ENCODE measurements around the gene B3GNT4.

Gene B3GNT4

GRCh38 chr12:122245553-122245952 is 42.0 kb downstream of the B3GNT4 start:
- TF ChIP-seq, protein P1, sequence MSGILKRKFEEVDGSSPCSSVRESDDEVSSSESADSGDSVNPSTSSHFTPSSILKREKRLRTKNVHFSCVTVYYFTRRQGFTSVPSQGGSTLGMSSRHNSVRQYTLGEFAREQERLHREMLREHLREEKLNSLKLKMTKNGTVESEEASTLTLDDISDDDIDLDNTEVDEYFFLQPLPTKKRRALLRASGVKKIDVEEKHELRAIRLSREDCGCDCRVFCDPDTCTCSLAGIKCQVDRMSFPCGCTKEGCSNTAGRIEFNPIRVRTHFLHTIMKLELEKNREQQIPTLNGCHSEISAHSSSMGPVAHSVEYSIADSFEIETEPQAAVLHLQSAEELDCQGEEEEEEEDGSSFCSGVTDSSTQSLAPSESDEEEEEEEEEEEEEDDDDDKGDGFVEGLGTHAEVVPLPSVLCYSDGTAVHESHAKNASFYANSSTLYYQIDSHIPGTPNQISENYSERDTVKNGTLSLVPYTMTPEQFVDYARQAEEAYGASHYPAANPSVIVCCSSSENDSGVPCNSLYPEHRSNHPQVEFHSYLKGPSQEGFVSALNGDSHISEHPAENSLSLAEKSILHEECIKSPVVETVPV (CRISPR knock-in tag; IDR thresholded peaks at IDR 0.05): no peak
- no peak for TF ChIP-seq TCF4 (CRISPR knock-in tag; IDR thresholded peaks at IDR 0.05; ENCODE audit: borderline replicate concordance)
- no peak for TF ChIP-seq ISL1 (CRISPR knock-in tag; IDR thresholded peaks at IDR 0.05)
- TF ChIP-seq ZFP3 (CRISPR knock-in tag; IDR thresholded peaks at IDR 0.05): no peak
- TF ChIP-seq, protein P2, sequence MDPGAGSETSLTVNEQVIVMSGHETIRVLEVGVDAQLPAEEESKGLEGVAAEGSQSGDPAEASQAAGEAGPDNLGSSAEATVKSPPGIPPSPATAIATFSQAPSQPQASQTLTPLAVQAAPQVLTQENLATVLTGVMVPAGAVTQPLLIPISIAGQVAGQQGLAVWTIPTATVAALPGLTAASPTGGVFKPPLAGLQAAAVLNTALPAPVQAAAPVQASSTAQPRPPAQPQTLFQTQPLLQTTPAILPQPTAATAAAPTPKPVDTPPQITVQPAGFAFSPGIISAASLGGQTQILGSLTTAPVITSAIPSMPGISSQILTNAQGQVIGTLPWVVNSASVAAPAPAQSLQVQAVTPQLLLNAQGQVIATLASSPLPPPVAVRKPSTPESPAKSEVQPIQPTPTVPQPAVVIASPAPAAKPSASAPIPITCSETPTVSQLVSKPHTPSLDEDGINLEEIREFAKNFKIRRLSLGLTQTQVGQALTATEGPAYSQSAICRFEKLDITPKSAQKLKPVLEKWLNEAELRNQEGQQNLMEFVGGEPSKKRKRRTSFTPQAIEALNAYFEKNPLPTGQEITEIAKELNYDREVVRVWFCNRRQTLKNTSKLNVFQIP (CRISPR knock-in tag; IDR thresholded peaks at IDR 0.05; ENCODE audit: borderline replicate concordance, low read depth): no peak
- no peak for TF ChIP-seq RARB (CRISPR knock-in tag; IDR thresholded peaks at IDR 0.05)
- TF ChIP-seq, protein P3, sequence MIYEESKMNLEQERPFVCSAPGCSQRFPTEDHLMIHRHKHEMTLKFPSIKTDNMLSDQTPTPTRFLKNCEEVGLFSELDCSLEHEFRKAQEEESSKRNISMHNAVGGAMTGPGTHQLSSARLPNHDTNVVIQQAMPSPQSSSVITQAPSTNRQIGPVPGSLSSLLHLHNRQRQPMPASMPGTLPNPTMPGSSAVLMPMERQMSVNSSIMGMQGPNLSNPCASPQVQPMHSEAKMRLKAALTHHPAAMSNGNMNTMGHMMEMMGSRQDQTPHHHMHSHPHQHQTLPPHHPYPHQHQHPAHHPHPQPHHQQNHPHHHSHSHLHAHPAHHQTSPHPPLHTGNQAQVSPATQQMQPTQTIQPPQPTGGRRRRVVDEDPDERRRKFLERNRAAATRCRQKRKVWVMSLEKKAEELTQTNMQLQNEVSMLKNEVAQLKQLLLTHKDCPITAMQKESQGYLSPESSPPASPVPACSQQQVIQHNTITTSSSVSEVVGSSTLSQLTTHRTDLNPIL (CRISPR knock-in tag; IDR thresholded peaks at IDR 0.05; ENCODE audit: low read depth): no peak
- TF ChIP-seq ZNF8 (CRISPR knock-in tag; IDR thresholded peaks at IDR 0.05): no peak
- no peak for TF ChIP-seq ZNF70 (CRISPR knock-in tag; IDR thresholded peaks at IDR 0.05)
- no peak for TF ChIP-seq ARNTL (CRISPR knock-in tag; IDR thresholded peaks at IDR 0.05; ENCODE audit: borderline replicate concordance, low read depth)
- no peak for TF ChIP-seq CSDC2 (CRISPR knock-in tag; IDR thresholded peaks at IDR 0.05)
- TF ChIP-seq OSR1 (CRISPR knock-in tag; IDR thresholded peaks at IDR 0.05): no peak
- no peak for TF ChIP-seq ZC3H10 (CRISPR knock-in tag; IDR thresholded peaks at IDR 0.05)
- no peak for TF ChIP-seq GLIS3 (CRISPR knock-in tag; IDR thresholded peaks at IDR 0.05)
- TF ChIP-seq TOX (CRISPR knock-in tag; IDR thresholded peaks at IDR 0.05; ENCODE audit: borderline replicate concordance): no peak
- no peak for ATAC-seq

DNA sequence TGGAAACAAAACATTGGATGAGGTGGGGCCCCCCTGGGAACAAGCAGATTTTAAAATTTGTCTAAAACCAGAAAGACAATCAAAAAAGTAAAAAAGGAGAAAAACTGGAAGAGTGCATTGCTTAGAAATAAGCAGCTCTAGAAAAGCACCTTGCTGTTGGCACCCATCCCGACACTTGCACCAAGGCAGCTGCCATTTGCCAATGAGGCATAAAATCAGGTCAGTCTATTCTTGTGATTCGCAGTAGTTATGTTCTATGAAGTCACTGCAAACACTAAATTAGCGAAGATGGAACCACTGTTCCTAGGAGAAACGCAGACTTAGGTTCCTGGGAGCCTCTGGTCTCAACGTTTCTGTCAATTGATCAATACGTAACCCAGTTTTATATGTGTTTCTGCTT is 46.5 kb downstream of the B3GNT4 start:
- ATAC-seq: no peak
- TF ChIP-seq GLIS3 (CRISPR knock-in tag; IDR thresholded peaks at IDR 0.05) (no peak), PATZ1 (CRISPR knock-in tag; IDR thresholded peaks at IDR 0.05; ENCODE audit: borderline replicate concordance) (no peak), TCF4 (CRISPR knock-in tag; IDR thresholded peaks at IDR 0.05; ENCODE audit: borderline replicate concordance) (no peak), BACH2 (CRISPR knock-in tag; IDR thresholded peaks at IDR 0.05; ENCODE audit: borderline replicate concordance) (no peak), ZNF565 (CRISPR knock-in tag; conservative IDR thresholded peaks at IDR 0.05; ENCODE audit: low read depth) (no peak), ZFP3 (CRISPR knock-in tag; IDR thresholded peaks at IDR 0.05) (no peak), CSDC2 (CRISPR knock-in tag; IDR thresholded peaks at IDR 0.05) (no peak), TOX (CRISPR knock-in tag; IDR thresholded peaks at IDR 0.05; ENCODE audit: borderline replicate concordance) (no peak), OSR1 (CRISPR knock-in tag; IDR thresholded peaks at IDR 0.05) (no peak), ESRRG (CRISPR knock-in tag; IDR thresholded peaks at IDR 0.05) (no peak), ZFP30 (CRISPR knock-in tag; IDR thresholded peaks at IDR 0.05) (no peak), ARNTL (CRISPR knock-in tag; IDR thresholded peaks at IDR 0.05; ENCODE audit: borderline replicate concordance, low read depth) (no peak), ISL1 (CRISPR knock-in tag; IDR thresholded peaks at IDR 0.05) (no peak), ZC3H10 (CRISPR knock-in tag; IDR thresholded peaks at IDR 0.05) (no peak), ZNF8 (CRISPR knock-in tag; IDR thresholded peaks at IDR 0.05) (no peak), SNAI2 (CRISPR knock-in tag; IDR thresholded peaks at IDR 0.05) (no peak)
- TF ChIP-seq, protein P4, sequence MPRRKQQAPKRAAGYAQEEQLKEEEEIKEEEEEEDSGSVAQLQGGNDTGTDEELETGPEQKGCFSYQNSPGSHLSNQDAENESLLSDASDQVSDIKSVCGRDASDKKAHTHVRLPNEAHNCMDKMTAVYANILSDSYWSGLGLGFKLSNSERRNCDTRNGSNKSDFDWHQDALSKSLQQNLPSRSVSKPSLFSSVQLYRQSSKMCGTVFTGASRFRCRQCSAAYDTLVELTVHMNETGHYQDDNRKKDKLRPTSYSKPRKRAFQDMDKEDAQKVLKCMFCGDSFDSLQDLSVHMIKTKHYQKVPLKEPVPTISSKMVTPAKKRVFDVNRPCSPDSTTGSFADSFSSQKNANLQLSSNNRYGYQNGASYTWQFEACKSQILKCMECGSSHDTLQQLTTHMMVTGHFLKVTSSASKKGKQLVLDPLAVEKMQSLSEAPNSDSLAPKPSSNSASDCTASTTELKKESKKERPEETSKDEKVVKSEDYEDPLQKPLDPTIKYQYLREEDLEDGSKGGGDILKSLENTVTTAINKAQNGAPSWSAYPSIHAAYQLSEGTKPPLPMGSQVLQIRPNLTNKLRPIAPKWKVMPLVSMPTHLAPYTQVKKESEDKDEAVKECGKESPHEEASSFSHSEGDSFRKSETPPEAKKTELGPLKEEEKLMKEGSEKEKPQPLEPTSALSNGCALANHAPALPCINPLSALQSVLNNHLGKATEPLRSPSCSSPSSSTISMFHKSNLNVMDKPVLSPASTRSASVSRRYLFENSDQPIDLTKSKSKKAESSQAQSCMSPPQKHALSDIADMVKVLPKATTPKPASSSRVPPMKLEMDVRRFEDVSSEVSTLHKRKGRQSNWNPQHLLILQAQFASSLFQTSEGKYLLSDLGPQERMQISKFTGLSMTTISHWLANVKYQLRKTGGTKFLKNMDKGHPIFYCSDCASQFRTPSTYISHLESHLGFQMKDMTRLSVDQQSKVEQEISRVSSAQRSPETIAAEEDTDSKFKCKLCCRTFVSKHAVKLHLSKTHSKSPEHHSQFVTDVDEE (CRISPR knock-in tag; IDR thresholded peaks at IDR 0.05): no peak
- TF ChIP-seq, protein P3 (CRISPR knock-in tag; IDR thresholded peaks at IDR 0.05; ENCODE audit: low read depth): no peak
- TF ChIP-seq, protein P2 (CRISPR knock-in tag; IDR thresholded peaks at IDR 0.05; ENCODE audit: borderline replicate concordance, low read depth): no peak
- TF ChIP-seq, protein P1 (CRISPR knock-in tag; IDR thresholded peaks at IDR 0.05): no peak
